Esophagus (tissue), 2 donors: ENCODE data around the gene ATP2B2. TPM values are rescaled to one million over a fixed set of nuclear protein-coding genes. Genes with fewer than 3 reads are reported as not detected.

Experiments
- H3K27ac ChIP-seq, 2 donors: one replicate each; pipeline ENCODE4 v1.5.1; 2013; ENCODE audit warnings: low read depth in 2 of 2, mild to moderate bottlenecking in 2 of 2, inconsistent platforms in 1 of 2, low read length in 1 of 2, moderate library complexity in 1 of 2
- H3K27me3 ChIP-seq, 2 donors: one replicate each; pipeline ENCODE4 v1.6.1; 2013; ENCODE audit warnings: low read length in 2 of 2, control low read depth in 1 of 2, mild to moderate bottlenecking in 1 of 2; ENCODE audit not compliant: insufficient read depth in 2 of 2, control insufficient read depth in 1 of 2
- H3K36me3 ChIP-seq, 2 donors: one replicate each; pipeline ENCODE4 v1.6.1; 2013; ENCODE audit warnings: low read length in 1 of 2; ENCODE audit not compliant: control insufficient read depth in 2 of 2, insufficient read depth in 2 of 2
- H3K4me1 ChIP-seq, 2 donors: one replicate each; pipeline ENCODE4 v1.6.1; 2013; ENCODE audit warnings: low read length in 1 of 2; ENCODE audit not compliant: control insufficient read depth in 2 of 2, insufficient read depth in 2 of 2
- H3K4me3 ChIP-seq, 2 donors: one replicate each; pipeline ENCODE4 v1.5.1; 2013; ENCODE audit warnings: low read length in 2 of 2, mild to moderate bottlenecking in 2 of 2, low read depth in 1 of 2, moderate library complexity in 1 of 2
- H3K9me3 ChIP-seq, 2 donors: one replicate each; pipeline ENCODE4 v1.6.1; 2013; ENCODE audit warnings: mild to moderate bottlenecking in 2 of 2, low read depth in 1 of 2, low read length in 1 of 2, moderate library complexity in 1 of 2; ENCODE audit not compliant: control insufficient read depth in 2 of 2, insufficient read depth in 1 of 2
- WGBS, 2 donors: extraction: QIAGEN DNeasy Blood & Tissue Kit; methylation state at CpG; one replicate each; pipeline ENCODE4 v1.1.7; 2013; 5-methylcytosine and 5-hydroxymethylcytosine counted together
- polyA plus RNA-seq, 2 donors: library from polyadenylated mRNA; stranded (reverse); fragments of 200-250 nt; gene quantifications; one replicate each; pipeline ENCODE4 v1.2.3, GENCODE V29; 2013
- donor health status: healthy with polysubstance abuse.
- donor health status: Bipolar disorder and iron deficiency.

Gene ATP2B2
- polyA plus RNA-seq, 2 donors = 0.06 to 0.08 TPM

GRCh38 chr3:10337323-10338163 lies 167.8 kb downstream of the ATP2B2 start:
- 68 to 70% methylated on average over 18 to 20 of the region's 20 CpGs for WGBS, 2 donors
- H3K4me3 ChIP-seq = no peak overlapping the region
- H3K27ac ChIP-seq = no peak overlapping the region

DNA sequence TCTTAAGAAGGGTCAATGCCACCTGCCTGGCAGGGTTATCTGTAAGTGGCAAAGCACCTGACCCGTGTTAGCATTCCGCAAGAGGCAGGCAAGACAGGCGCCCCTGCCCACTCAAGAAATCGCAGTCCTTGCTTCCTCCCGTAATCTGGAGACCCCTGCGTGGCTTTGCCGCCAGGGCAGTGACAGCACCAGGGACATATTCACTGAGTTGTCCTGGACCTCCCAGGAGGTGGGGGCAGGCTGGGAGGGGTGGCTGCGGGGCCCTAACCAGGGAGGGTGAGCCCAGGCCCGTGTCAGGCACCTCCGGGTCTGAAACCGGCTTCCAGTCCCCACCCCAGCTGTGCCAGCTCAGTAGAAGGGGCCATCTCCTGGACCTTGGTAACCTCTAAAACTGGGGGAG lies 168.6 kb downstream of the ATP2B2 start:
- 86 to 88% methylated on average over 11 of the region's 11 CpGs for whole genome bisulfite sequencing, 2 donors
- H3K36me3 ChIP-seq = no peaks in the 10 kb centered on the region
- no peak overlapping the region for H3K27ac ChIP-seq
- H3K9me3 ChIP-seq = no peaks in the 10 kb centered on the region
- no peaks in the 10 kb centered on the region for H3K27me3 ChIP-seq
- no peak overlapping the region for H3K4me3 ChIP-seq
- no peaks in the 10 kb centered on the region for H3K4me1 ChIP-seq

More at GRCh38 chr3:10337323-10338163, 167.8 kb downstream of the ATP2B2 start:
- Histone ChIP-seq H3K9me3 (peaks cover 0 to 2% of the 10 kb centered on the region in 2 donors), H3K4me1 (no peaks in the 10 kb centered on the region), H3K27me3 (no peaks in the 10 kb centered on the region), H3K36me3 (no peaks in the 10 kb centered on the region)

DNA sequence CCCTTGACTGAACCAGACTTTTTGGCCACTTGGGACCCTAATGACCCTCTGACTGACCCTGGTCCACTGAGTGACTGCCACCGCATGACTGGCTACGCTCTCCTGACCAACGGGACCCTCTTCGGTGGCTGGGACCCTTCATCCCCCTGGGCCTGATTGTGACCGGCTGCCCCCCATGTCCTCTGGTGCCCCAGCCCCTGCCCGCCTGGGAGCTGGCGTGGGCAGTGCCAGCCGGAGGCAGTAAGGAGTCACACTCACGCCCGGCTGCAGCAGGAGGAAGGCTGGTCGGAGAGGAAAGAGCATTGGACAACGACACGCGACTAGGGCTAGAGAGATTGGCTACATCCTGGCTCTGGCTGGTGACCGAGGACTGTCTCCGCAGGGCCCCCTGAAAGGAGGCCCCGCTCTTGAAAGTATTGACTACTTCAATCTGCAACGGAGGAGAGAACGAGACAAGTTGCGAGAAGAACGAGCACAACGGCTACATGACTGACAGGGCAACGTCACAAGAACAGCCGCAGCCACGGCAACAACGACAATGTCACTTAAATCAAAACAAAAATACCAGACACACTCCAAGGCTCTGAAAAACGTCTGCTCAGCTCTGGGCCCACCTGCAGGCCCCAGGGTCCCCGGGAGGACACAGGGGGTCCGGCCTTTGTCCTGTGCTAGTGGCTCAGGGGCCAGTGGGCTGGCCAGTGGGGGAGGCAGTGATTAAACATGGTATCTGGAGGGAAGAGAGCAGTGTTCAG lies 169.3 kb downstream of the ATP2B2 start:
- Histone ChIP-seq H3K27ac (no peak overlapping the region), H3K4me3 (no peak overlapping the region), H3K4me1 (no peaks in the 10 kb centered on the region), H3K27me3 (no peaks in the 10 kb centered on the region), H3K9me3 (no peaks in the 10 kb centered on the region), H3K36me3 (no peaks in the 10 kb centered on the region)
- 85 to 87% methylated on average over 29 of the region's 29 CpGs for WGBS, 2 donors

DNA sequence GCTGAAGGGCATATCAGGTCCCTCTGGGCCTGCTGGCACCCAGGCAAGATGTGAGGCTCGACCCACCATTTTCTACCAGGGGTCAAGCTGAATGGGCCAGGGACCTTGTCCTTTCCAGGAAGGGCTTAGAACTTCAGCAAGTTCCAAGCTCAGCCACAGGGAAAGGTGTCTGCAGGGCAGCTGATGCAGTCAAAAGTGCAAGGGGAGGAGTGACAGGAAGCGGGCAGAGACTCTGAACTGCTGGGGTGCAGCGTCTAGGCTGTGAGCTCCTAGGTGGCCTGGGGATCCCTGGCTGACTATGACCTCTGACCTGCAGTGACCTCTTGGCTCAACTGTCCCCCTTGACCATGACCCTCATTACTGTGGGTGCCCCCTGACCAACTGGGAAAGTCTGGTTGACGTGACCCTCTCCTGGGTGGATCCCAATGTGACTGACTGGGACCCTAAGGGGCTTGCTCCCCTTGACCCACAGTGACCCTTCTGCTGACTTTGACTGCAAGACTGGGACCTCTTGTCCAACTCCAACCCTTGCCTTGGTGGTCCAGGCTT lies 170.1 kb downstream of the ATP2B2 start:
- Histone ChIP-seq H3K27me3 (no peaks in the 10 kb centered on the region), H3K4me1 (no peaks in the 10 kb centered on the region), H3K4me3 (no peak overlapping the region), H3K9me3 (no peaks in the 10 kb centered on the region), H3K27ac (no peak overlapping the region), H3K36me3 (no peaks in the 10 kb centered on the region)
- 73 to 83% methylated on average over 4 of the region's 4 CpGs for WGBS, 2 donors

GRCh38 chr3:10334459-10334858 lies 170.9 kb downstream of the ATP2B2 start:
- Histone ChIP-seq H3K27me3 (peaks cover 0 to 3% of the 10 kb centered on the region in 2 donors), H3K4me1 (no peaks in the 10 kb centered on the region), H3K27ac (no peak overlapping the region), H3K9me3 (no peaks in the 10 kb centered on the region), H3K4me3 (no peak overlapping the region), H3K36me3 (no peaks in the 10 kb centered on the region)
- WGBS, 2 donors = 68 to 71% methylated on average over 12 of the region's 12 CpGs

GRCh38 chr3:10334042-10334441 lies 171.3 kb downstream of the ATP2B2 start:
- Histone ChIP-seq H3K27me3 (peaks cover 0 to 3% of the 10 kb centered on the region in 2 donors), H3K4me1 (no peaks in the 10 kb centered on the region), H3K4me3 (no peak overlapping the region), H3K36me3 (no peaks in the 10 kb centered on the region), H3K9me3 (no peaks in the 10 kb centered on the region), H3K27ac (no peak overlapping the region)
- 86 to 91% methylated on average over 11 of the region's 11 CpGs for WGBS, 2 donors

- Histone ChIP-seq H3K36me3 (no peaks in the 10 kb centered on the region), H3K27ac (no peak overlapping the region), H3K4me1 (no peaks in the 10 kb centered on the region), H3K9me3 (no peaks in the 10 kb centered on the region), H3K4me3 (no peak overlapping the region), H3K27me3 (peaks cover 0 to 3% of the 10 kb centered on the region in 2 donors)
- WGBS, 2 donors = 47 to 56% methylated on average over 2 of the region's 2 CpGs
Observed at GRCh38 chr3:10333349-10333650, 172.1 kb downstream of the ATP2B2 start.

GRCh38 chr3:10332481-10333348 lies 172.7 kb downstream of the ATP2B2 start:
- H3K4me3 ChIP-seq = no peak overlapping the region
- H3K4me1 ChIP-seq = no peaks in the 10 kb centered on the region
- H3K27me3 ChIP-seq = peaks cover 0 to 3% of the 10 kb centered on the region in 2 donors
- no peaks in the 10 kb centered on the region for H3K36me3 ChIP-seq
- 84 to 85% methylated on average over 20 of the region's 20 CpGs for WGBS, 2 donors
- H3K27ac ChIP-seq = no peak overlapping the region
- no peaks in the 10 kb centered on the region for H3K9me3 ChIP-seq

GRCh38 chr3:10331320-10331719 lies 174.1 kb downstream of the ATP2B2 start:
- Histone ChIP-seq H3K9me3 (no peaks in the 10 kb centered on the region), H3K27me3 (peaks cover 0 to 3% of the 10 kb centered on the region in 2 donors), H3K4me3 (no peak overlapping the region), H3K27ac (no peak overlapping the region), H3K36me3 (no peaks in the 10 kb centered on the region), H3K4me1 (no peaks in the 10 kb centered on the region)
- WGBS, 2 donors = 81 to 84% methylated on average over 8 of the region's 8 CpGs
